GM23338 (cell line): ENCODE results near the gene VPS35. TPM values are rescaled to one million over a fixed set of nuclear protein-coding genes. Genes with fewer than 3 reads are reported as not detected.

Source experiments
- ATAC-seq: fragments of 200-7000 bp; cut with Tn5 transposase; 3 replicates; pipeline ENCODE4 v1.9.1; 2020
- DNase-seq: peaks from one replicate; pipeline ENCODE4 v3.0.0-alpha.2; 2015; ENCODE audit warnings: low spot score
- H2AFZ ChIP-seq: fragments of 200-600 bp; sonication (generic); 2 replicates; pipeline ENCODE4 v1.8.0; 2016; ENCODE audit warnings: antibody characterized with exemption, mild to moderate bottlenecking, moderate library complexity
- H3F3A ChIP-seq: fragments of 200-600 bp; sonication (generic); replicated peaks from 2 replicates; pipeline ENCODE4 v1.8.0; 2017; ENCODE audit warnings: antibody characterized with exemption, mixed run types, low read depth
- H3K27ac ChIP-seq: fragments of 200-600 bp; sonication (generic); 2 replicates; pipeline ENCODE4 v1.6.1; 2016; ENCODE audit warnings: low read depth
- H3K27me3 ChIP-seq: fragments of 200-600 bp; sonication (generic); 2 replicates; pipeline ENCODE4 v1.8.0; 2016; ENCODE audit warnings: mild to moderate bottlenecking, mixed run types, moderate library complexity; ENCODE audit not compliant: insufficient read depth
- H3K36me3 ChIP-seq: fragments of 200-600 bp; sonication (generic); 2 replicates; pipeline ENCODE4 v1.8.0; 2016; ENCODE audit warnings: mild to moderate bottlenecking; ENCODE audit not compliant: insufficient read depth
- H3K4me1 ChIP-seq: fragments of 200-600 bp; sonication (generic); 2 replicates; pipeline ENCODE4 v1.8.0; 2016; ENCODE audit warnings: mild to moderate bottlenecking, moderate library complexity; ENCODE audit not compliant: insufficient read depth
- H3K4me2 ChIP-seq: fragments of 200-600 bp; sonication (generic); 2 replicates; pipeline ENCODE4 v1.7.1; 2017; ENCODE audit warnings: mixed run types
- H3K4me3 ChIP-seq: fragments of 200-600 bp; sonication (generic); 2 replicates; pipeline ENCODE4 v1.6.1; 2016; ENCODE audit warnings: mixed run types
- H3K79me2 ChIP-seq: fragments of 200-600 bp; sonication (generic); replicated peaks from 2 replicates; pipeline ENCODE4 v1.8.0; 2017; ENCODE audit warnings: mild to moderate bottlenecking; ENCODE audit not compliant: insufficient read depth
- H3K9me2 ChIP-seq: fragments of 200-600 bp; sonication (generic); 2 replicates; pipeline ENCODE4 v1.8.0; 2017; ENCODE audit not compliant: insufficient read depth
- H4K20me1 ChIP-seq: fragments of 200-600 bp; sonication (generic); replicated peaks from 2 replicates; pipeline ENCODE4 v1.8.0; 2017; ENCODE audit warnings: mild to moderate bottlenecking; ENCODE audit not compliant: insufficient read depth
- H3K27ac Mint-ChIP-seq: 2 replicates; pipeline ENCODE4 v1.8.0; 2020; ENCODE audit warnings: inconsistent platforms, mild to moderate bottlenecking, moderate library complexity, mixed read lengths
- H3K27me3 Mint-ChIP-seq: 3 replicates; pipeline ENCODE4 v1.8.0; 2022; ENCODE audit warnings: low read depth, mild to moderate bottlenecking, moderate library complexity, mixed read lengths, inconsistent platforms; ENCODE audit not compliant: insufficient read depth, poor library complexity
- H3K36me3 Mint-ChIP-seq: 3 replicates; pipeline ENCODE4 v1.8.0; 2021; ENCODE audit warnings: low read depth, mild to moderate bottlenecking, inconsistent platforms, moderate library complexity, mixed read lengths
- H3K4me1 Mint-ChIP-seq: 3 replicates; pipeline ENCODE4 v1.8.0; 2020; ENCODE audit warnings: mild to moderate bottlenecking, inconsistent platforms, mixed read lengths
- H3K4me3 Mint-ChIP-seq: 3 replicates; pipeline ENCODE4 v1.8.0; 2021; ENCODE audit warnings: moderate library complexity, mild to moderate bottlenecking, inconsistent platforms, mixed read lengths
- H3K9me3 Mint-ChIP-seq: 3 replicates; pipeline ENCODE4 v1.8.0; 2020; ENCODE audit warnings: moderate library complexity, mild to moderate bottlenecking, inconsistent platforms, mixed read lengths
- ETS1 ChIP-seq: IDR thresholded peaks from 2 replicates; pipeline ENCODE4 v1.6.1; 2016; ENCODE audit warnings: antibody characterized with exemption
- EZH2 ChIP-seq: fragments of 200-600 bp; sonication (generic); IDR thresholded peaks from one replicate; pipeline ENCODE4 v1.8.0; 2017; ENCODE audit warnings: antibody characterized with exemption, mild to moderate bottlenecking, low read depth; ENCODE audit not compliant: unreplicated experiment
- JUNB ChIP-seq: IDR thresholded peaks from one replicate; pipeline ENCODE4 v1.6.1; 2016; ENCODE audit warnings: antibody characterized with exemption; ENCODE audit not compliant: unreplicated experiment
- NANOG ChIP-seq: IDR thresholded peaks from 2 replicates; pipeline ENCODE4 v1.6.1; 2016; ENCODE audit warnings: antibody characterized with exemption, borderline replicate concordance
- POLR2AphosphoS5 ChIP-seq: IDR thresholded peaks from 2 replicates; pipeline ENCODE4 v1.6.1; 2016; ENCODE audit warnings: antibody characterized with exemption, low read depth
- REST ChIP-seq: IDR thresholded peaks from one replicate; pipeline ENCODE4 v1.6.1; 2018; ENCODE audit warnings: antibody characterized with exemption; ENCODE audit not compliant: unreplicated experiment
- STAT1 ChIP-seq: IDR thresholded peaks from one replicate; pipeline ENCODE4 v1.6.1; 2016; ENCODE audit warnings: antibody characterized with exemption; ENCODE audit not compliant: unreplicated experiment
- ZNF114 ChIP-seq: fragments of 250-450 bp; sonication (Bioruptor Pico); IDR thresholded peaks from 2 replicates; pipeline ENCODE4 v1.5.0; 2020; ENCODE audit warnings: mild to moderate bottlenecking, moderate library complexity
- ZNF331 ChIP-seq: fragments of 250-450 bp; sonication (Bioruptor Pico); IDR thresholded peaks from 2 replicates; pipeline ENCODE4 v1.5.0; 2020; ENCODE audit warnings: low read depth, mild to moderate bottlenecking, moderate library complexity
- ZNF462 ChIP-seq: fragments of 250-450 bp; sonication (Bioruptor Pico); IDR thresholded peaks from 2 replicates; pipeline ENCODE4 v1.5.0; 2020; ENCODE audit warnings: mild to moderate bottlenecking, moderate library complexity
- polyA plus RNA-seq: library from polyadenylated mRNA; unstranded; fragments of >200 nt; fragmentation: Nextera tagmentation; extraction: Ambion mirVana; gene quantifications from 2 replicates; pipeline ENCODE4 v1.2.1, GENCODE V29; 2016
- total RNA-seq: library from RNA; depleted of rRNA; stranded (reverse); fragments of >200 nt; shearing (Covaris generic); gene quantifications from 2 replicates; pipeline ENCODE4 v1.2.3, GENCODE V29; 2014

The VPS35 gene
- total and polyA plus RNA-seq, 2 experiments from 2014 or later, result 31.1 to 40.0 TPM

- TF ChIP-seq EZH2 (no peak), NANOG (no peak), STAT1 (no peak), POLR2AphosphoS5 (no peak), ZNF114 (no peak), ZNF462 (CRISPR knock-in tag) (no peak), ZNF331 (CRISPR knock-in tag) (no peak), JUNB (no peak), REST (no peak), ETS1 (no peak)
- Histone ChIP-seq H3K9me2 (no peaks in the 10 kb centered on the region; the same call in 1 of the 2 replicates), H3F3A (no peaks in the 10 kb centered on the region), H3K27me3 (no peaks in the 10 kb centered on the region), H4K20me1 (no peaks in the 10 kb centered on the region), H3K79me2 (no peaks in the 10 kb centered on the region), H3K36me3 (no peaks in the 10 kb centered on the region), H3K4me3 (no peak overlapping the region), H3K4me2 (no peak overlapping the region), H3K4me1 (no peaks in the 10 kb centered on the region), H2AFZ (no peak overlapping the region), H3K27ac (no peak overlapping the region)
- ATAC-seq, result no peak
- Mint-ChIP-seq H3K36me3 (no peaks in the 10 kb centered on the region; the same call in 2 of the 3 replicates), H3K9me3 (peaks cover 10% of the 10 kb centered on the region; the same call in 1 of the 3 replicates), H3K4me3 (no peak overlapping the region), H3K27ac (no peak overlapping the region), H3K27me3 (peaks cover 3% of the 10 kb centered on the region), H3K4me1 (peaks cover 5% of the 10 kb centered on the region; the same call in 1 of the 3 replicates)
- DNase-seq, result no peak
These were observed 37.7 kb downstream of the VPS35 start for GRCh38 chr16:46651305-46651704.
